ENCODE results near the gene HDAC9.

GRCh38 chr7:18727115-18727870 is 231.7 kb downstream of the HDAC9 start:
- TF ChIP-seq, protein P1, sequence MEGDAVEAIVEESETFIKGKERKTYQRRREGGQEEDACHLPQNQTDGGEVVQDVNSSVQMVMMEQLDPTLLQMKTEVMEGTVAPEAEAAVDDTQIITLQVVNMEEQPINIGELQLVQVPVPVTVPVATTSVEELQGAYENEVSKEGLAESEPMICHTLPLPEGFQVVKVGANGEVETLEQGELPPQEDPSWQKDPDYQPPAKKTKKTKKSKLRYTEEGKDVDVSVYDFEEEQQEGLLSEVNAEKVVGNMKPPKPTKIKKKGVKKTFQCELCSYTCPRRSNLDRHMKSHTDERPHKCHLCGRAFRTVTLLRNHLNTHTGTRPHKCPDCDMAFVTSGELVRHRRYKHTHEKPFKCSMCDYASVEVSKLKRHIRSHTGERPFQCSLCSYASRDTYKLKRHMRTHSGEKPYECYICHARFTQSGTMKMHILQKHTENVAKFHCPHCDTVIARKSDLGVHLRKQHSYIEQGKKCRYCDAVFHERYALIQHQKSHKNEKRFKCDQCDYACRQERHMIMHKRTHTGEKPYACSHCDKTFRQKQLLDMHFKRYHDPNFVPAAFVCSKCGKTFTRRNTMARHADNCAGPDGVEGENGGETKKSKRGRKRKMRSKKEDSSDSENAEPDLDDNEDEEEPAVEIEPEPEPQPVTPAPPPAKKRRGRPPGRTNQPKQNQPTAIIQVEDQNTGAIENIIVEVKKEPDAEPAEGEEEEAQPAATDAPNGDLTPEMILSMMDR (conservative IDR thresholded peaks at IDR 0.05), result no peak
- TF ChIP-seq ZFX (IDR thresholded peaks at IDR 0.05), result no peak
